Sigmoid colon (tissue), 4 donors: Measurements from ENCODE around the gene STX1B.

Experiments used
- CTCF ChIP-seq, 4 experiments: fragments of 450-650 bp in 3 of 4; fragments of 200-600 bp in 1 of 4; IDR thresholded peaks; one replicate each; pipeline ENCODE4 v1.5.1; 2016 to 2019; ENCODE audit warnings: antibody characterized with exemption in 4 of 4, mild to moderate bottlenecking in 3 of 4, moderate library complexity in 2 of 4
- POLR2AphosphoS5 ChIP-seq, 4 donors: sonication (generic); formaldehyde crosslinking; IDR thresholded peaks; one replicate each; pipeline ENCODE4 v1.6.1; 2017; ENCODE audit warnings: antibody characterized with exemption in 4 of 4

GRCh38 chr16:31006086-31006385, 4.4 kb downstream of the STX1B start:
- TF ChIP-seq CTCF (IDR thresholded peaks at IDR 0.05) = no peak
- TF ChIP-seq POLR2AphosphoS5 (IDR thresholded peaks at IDR 0.05) = no peak
